Measurements from ENCODE around the gene DNM1. TPM values are rescaled to one million over a fixed set of nuclear protein-coding genes. Genes with fewer than 3 reads are reported as not detected.
A peak's percentile ranks its signal among the peaks of the same experiment; 100 is the strongest.

The DNM1 gene
- total and polyA plus RNA-seq, 2 of the 8 experiments (the other 6 are each of a cell fraction or from before 2014, with no cell fraction given): 34.3 to 62.7 TPM

DNA sequence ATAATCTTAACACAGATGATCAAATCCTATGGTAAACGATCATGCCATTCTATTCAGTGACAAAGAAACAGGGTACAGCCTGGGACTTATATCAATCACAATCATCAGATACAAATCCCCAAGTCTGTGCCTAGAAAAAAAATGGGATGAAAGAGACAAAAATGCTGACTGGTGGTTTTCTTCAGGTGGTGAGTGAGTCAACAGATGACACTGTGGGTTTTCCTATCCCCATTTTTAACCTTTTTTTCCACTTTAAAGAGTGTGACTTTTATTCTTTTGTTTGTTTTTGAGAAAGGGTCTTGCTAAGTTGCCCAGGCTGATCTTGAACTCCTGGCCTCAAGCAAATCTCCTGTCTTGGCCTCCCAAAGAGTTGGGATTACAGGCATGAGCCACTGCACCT lies 15.0 kb upstream of the DNM1 start:
- TF ChIP-seq MAFK (IDR thresholded peaks at IDR 0.05; ENCODE audit: low read depth, low read length): peak; percentile 69; the same call in 1 of the 2 replicates
- TF ChIP-seq SP1 (IDR thresholded peaks at IDR 0.05; ENCODE audit: low read depth, low read length): no peak
- Histone ChIP-seq H4K91ac (replicated peaks; ENCODE audit: insufficient read length, low read length) (no peak overlapping the region), H3K9ac (replicated peaks in 1 of 4; ENCODE audit: extremely low read depth in 1 of 4, low read depth in 3 of 4, low read length in 3 of 4) (no peak overlapping the region), H3K23me2 (ENCODE audit: low read depth, low read length) (peaks cover 10% of the 10 kb centered on the region; the same call in 1 of the 2 replicates), H2AK5ac (ENCODE audit: low read depth, low read length) (no peak overlapping the region), H2BK20ac (ENCODE audit: low read length) (no peak overlapping the region), H3K27ac (ENCODE audit: low read depth, low read length) (no peak overlapping the region), H3K4ac (replicated peaks; ENCODE audit: insufficient read length, low read depth, low read length) (no peak overlapping the region), H2BK5ac (ENCODE audit: low read depth, low read length) (no peak overlapping the region), H3K18ac (ENCODE audit: extremely low read depth, low read length) (no peak overlapping the region), H3K4me3 (ENCODE audit: extremely low read depth in 1 of 4, insufficient read depth in 2 of 4, low read depth in 3 of 4, low read length in 4 of 4) (no peak overlapping the region), H3K4me2 (ENCODE audit: insufficient read depth in 1 of 2, low read depth in 2 of 2, low read length in 2 of 2) (no peak overlapping the region), H3K23ac (ENCODE audit: insufficient read length) (no peak overlapping the region), H3K56ac (replicated peaks; ENCODE audit: insufficient read length, low read depth, low read length) (no peak overlapping the region), H2BK15ac (ENCODE audit: low read length) (no peak overlapping the region), H3K79me2 (ENCODE audit: control insufficient read depth in 1 of 2, insufficient read depth in 2 of 2, low read length in 2 of 2) (no peaks in the 10 kb centered on the region), H2BK12ac (ENCODE audit: low read depth, low read length) (no peak overlapping the region), H3K14ac (ENCODE audit: insufficient read length) (no peak overlapping the region), H4K5ac (ENCODE audit: insufficient read length, low read depth, low read length) (no peak overlapping the region), H4K8ac (ENCODE audit: extremely low read depth, insufficient read depth, low read length) (no peak overlapping the region), H2BK120ac (replicated peaks; ENCODE audit: low read depth, low read length) (no peak overlapping the region), H3K9me3 (ENCODE audit: insufficient read depth in 2 of 2, low read depth in 1 of 2, low read length in 1 of 2) (no peaks in the 10 kb centered on the region), H3K79me1 (ENCODE audit: low read depth, low read length) (no peaks in the 10 kb centered on the region; the same call in 1 of the 2 replicates), H3K36me3 (ENCODE audit: control insufficient read depth in 2 of 4, insufficient read depth in 4 of 4, low read length in 3 of 4) (peaks cover 2 to 19% (median 6%) of the 10 kb centered on the region in 4 experiments; a peak in 5 of 8 replicates), H3K4me1 (replicated peaks in 1 of 4; ENCODE audit: control insufficient read depth in 3 of 4, insufficient read depth in 4 of 4, low read length in 3 of 4) (peaks cover 0 to 11% (median 4%) of the 10 kb centered on the region in 4 experiments; a peak in 4 of 7 replicates), H4K20me1 (replicated peaks in 1 of 2; ENCODE audit: control insufficient read depth in 1 of 2, insufficient read depth in 2 of 2, low read length in 2 of 2) (peaks cover 0 to 6% of the 10 kb centered on the region in 2 experiments), H3K27me3 (replicated peaks in 1 of 4; ENCODE audit: control insufficient read depth in 3 of 4, extremely low read depth in 1 of 4, insufficient read depth in 3 of 4, low read length in 3 of 4) (no peaks in the 10 kb centered on the region), H2AFZ (ENCODE audit: low read length) (no peak overlapping the region)
- DNase-seq (ENCODE audit: low read depth in 1 of 2, low spot score in 2 of 2): no peak
- ChIA-PET CTCF (ENCODE audit: partially characterized antibody) (interaction anchor here (0.7 to 1.7 kb wide), 3 partner anchors 15 to 153 kb away, joined by 3 to 4 read pairs (median 3); partner anchors contain the start of genes DNM1 and LCN2), POLR2A (ENCODE audit: partially characterized antibody) (no interaction called here)
- WGBS, 2 experiments (ENCODE audit: extremely low coverage in 1 of 2, insufficient coverage in 1 of 2, insufficient read length in 1 of 2, insufficient replicate concordance in 2 of 2, low coverage in 1 of 2, low lambda C conversion rate in 2 of 2, missing lambda C conversion rate in 1 of 2): 94% methylated on average over 1 of the region's 1 CpG; no CpG with 5 or more reads in 1 of the 2 experiments
- no peak for FAIRE-seq
